Natural killer cell (primary cell): ENCODE data around the gene SPPL3. TPM values are rescaled to one million over a fixed set of nuclear protein-coding genes. Genes with fewer than 3 reads are reported as not detected.

Experiments used
- ATAC-seq, 3 donors: fragments of 150-1000 bp in 2 of 3; fragments of 200-7000 bp in 1 of 3; cut with Tn5 transposase; 1 replicate in 1 of 3; 2 replicates in 2 of 3; pipeline ENCODE4 v1.10.0; 2021; ENCODE audit warnings: mild to moderate bottlenecking in 2 of 3, moderate library complexity in 2 of 3
- DNase-seq, 2 donors: peaks; one replicate each; pipeline versions ENCODE4 v3.0.0 to v3.0.0-alpha.2; 2013 to 2021; ENCODE audit warnings: mixed read lengths in 1 of 2
- H3K27ac ChIP-seq: one replicate; pipeline ENCODE4 v1.5.1; 2013; ENCODE audit warnings: mild to moderate bottlenecking, low read length
- H3K27me3 ChIP-seq: one replicate; pipeline ENCODE4 v1.6.1; 2013; ENCODE audit warnings: low read length; ENCODE audit not compliant: control insufficient read depth, insufficient read depth
- H3K36me3 ChIP-seq: one replicate; pipeline ENCODE4 v1.6.1; 2013; ENCODE audit warnings: low read length; ENCODE audit not compliant: control insufficient read depth, insufficient read depth
- H3K4me1 ChIP-seq: one replicate; pipeline ENCODE4 v1.6.1; 2013; ENCODE audit warnings: low read length; ENCODE audit not compliant: control insufficient read depth, insufficient read depth
- H3K4me3 ChIP-seq: one replicate; pipeline ENCODE4 v1.5.1; 2013; ENCODE audit warnings: low read length
- H3K9me3 ChIP-seq: one replicate; pipeline ENCODE4 v1.6.1; 2013; ENCODE audit warnings: low read length; ENCODE audit not compliant: control insufficient read depth, insufficient read depth
- H3K27ac Mint-ChIP-seq, 2 donors: one replicate each; pipeline ENCODE4 v1.8.0; 2022; ENCODE audit warnings: mild to moderate bottlenecking in 2 of 2, mixed read lengths in 2 of 2, moderate library complexity in 1 of 2
- H3K27me3 Mint-ChIP-seq, 2 donors: one replicate each; pipeline ENCODE4 v1.8.0; 2022; ENCODE audit warnings: low read depth in 2 of 2, mixed read lengths in 2 of 2
- H3K36me3 Mint-ChIP-seq: one replicate; pipeline ENCODE4 v1.8.0; 2022; ENCODE audit warnings: mixed read lengths
- H3K4me1 Mint-ChIP-seq, 2 donors: one replicate each; pipeline ENCODE4 v1.8.0; 2022; ENCODE audit warnings: mixed read lengths in 2 of 2
- H3K4me3 Mint-ChIP-seq: one replicate; pipeline ENCODE4 v1.8.0; 2022; ENCODE audit warnings: mild to moderate bottlenecking, moderate library complexity, mixed read lengths
- H3K9me3 Mint-ChIP-seq, 2 donors: one replicate each; pipeline ENCODE4 v1.8.0; 2022; ENCODE audit warnings: mixed read lengths in 2 of 2
- WGBS: methylation state at CpG from one replicate; pipeline ENCODE4 v1.1.7; 2013; ENCODE audit warnings: missing lambda C conversion rate; ENCODE audit not compliant: insufficient coverage; 5-methylcytosine and 5-hydroxymethylcytosine counted together
- intact Hi-C: fragments of 100-400 bp; cut with micrococcal nuclease; formaldehyde crosslinking; loops from one replicate; pipeline ENCODE4 v1.14.2; 2022
- total RNA-seq, 4 donors: library from RNA; stranded (reverse); fragments of 120-200 nt in 1 of 4; gene quantifications; one replicate each; pipeline versions ENCODE4 v1.2.3 to v1.2.4, GENCODE V29; 2013 to 2022
- TF ChIP-seq, protein P1 (sequence below): fragments of 200-600 bp; IDR thresholded peaks from one replicate; pipeline ENCODE4 v1.8.0; 2022; ENCODE audit warnings: antibody characterized with exemption

The SPPL3 gene
- total RNA-seq, 3 donors from 2014 or later (not counting 1 experiment from before 2014, with no cell fraction given), result 31.5 to 40.2 (median 39.9) TPM

GRCh38 chr12:120820884-120821510 is 83.2 kb downstream of the SPPL3 start:
- H3K9me3 Mint-ChIP-seq, result no peaks in the 10 kb centered on the region
- Histone ChIP-seq H3K9me3 (no peaks in the 10 kb centered on the region), H3K27me3 (no peaks in the 10 kb centered on the region), H3K36me3 (no peaks in the 10 kb centered on the region), H3K27ac (no peak overlapping the region), H3K4me1 (no peaks in the 10 kb centered on the region), H3K4me3 (no peak overlapping the region)
- intact Hi-C loops, result no loop called here
- H3K27me3 Mint-ChIP-seq, result no peaks in the 10 kb centered on the region
- ATAC-seq, result no peak
- no peak overlapping the region for H3K27ac Mint-ChIP-seq
- no peak overlapping the region for H3K4me3 Mint-ChIP-seq
- no peaks in the 10 kb centered on the region for H3K36me3 Mint-ChIP-seq
- TF ChIP-seq, protein P1, sequence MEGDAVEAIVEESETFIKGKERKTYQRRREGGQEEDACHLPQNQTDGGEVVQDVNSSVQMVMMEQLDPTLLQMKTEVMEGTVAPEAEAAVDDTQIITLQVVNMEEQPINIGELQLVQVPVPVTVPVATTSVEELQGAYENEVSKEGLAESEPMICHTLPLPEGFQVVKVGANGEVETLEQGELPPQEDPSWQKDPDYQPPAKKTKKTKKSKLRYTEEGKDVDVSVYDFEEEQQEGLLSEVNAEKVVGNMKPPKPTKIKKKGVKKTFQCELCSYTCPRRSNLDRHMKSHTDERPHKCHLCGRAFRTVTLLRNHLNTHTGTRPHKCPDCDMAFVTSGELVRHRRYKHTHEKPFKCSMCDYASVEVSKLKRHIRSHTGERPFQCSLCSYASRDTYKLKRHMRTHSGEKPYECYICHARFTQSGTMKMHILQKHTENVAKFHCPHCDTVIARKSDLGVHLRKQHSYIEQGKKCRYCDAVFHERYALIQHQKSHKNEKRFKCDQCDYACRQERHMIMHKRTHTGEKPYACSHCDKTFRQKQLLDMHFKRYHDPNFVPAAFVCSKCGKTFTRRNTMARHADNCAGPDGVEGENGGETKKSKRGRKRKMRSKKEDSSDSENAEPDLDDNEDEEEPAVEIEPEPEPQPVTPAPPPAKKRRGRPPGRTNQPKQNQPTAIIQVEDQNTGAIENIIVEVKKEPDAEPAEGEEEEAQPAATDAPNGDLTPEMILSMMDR, result no peak
- peak in 1 of 2 donors; percentile 50 for DNase-seq
- 85% methylated on average over 7 of the region's 7 CpGs for WGBS
- peaks cover 39 to 45% of the 10 kb centered on the region in 2 donors for H3K4me1 Mint-ChIP-seq

DNA sequence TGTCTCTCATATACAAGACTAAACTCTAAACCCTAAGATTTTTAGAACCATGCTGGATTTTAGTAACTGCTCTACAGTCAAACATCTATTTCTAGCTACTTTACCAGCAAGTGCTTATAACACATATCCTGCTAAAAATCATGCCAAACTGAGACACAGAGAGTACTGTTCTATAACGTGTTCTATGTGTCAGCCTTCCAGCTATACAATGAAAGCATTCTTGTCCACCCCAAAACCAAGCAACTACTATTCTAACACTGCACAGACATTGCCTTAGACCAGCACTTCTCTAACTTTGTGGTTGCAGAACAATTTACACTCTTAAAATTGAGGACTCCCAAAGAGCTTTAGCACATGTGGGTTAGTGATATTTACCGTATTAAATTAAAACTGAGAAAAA is 85.7 kb downstream of the SPPL3 start:
- DNase-seq (no peak), ATAC-seq (no peak)
- H3K36me3 Mint-ChIP-seq, result no peaks in the 10 kb centered on the region
- no peaks in the 10 kb centered on the region for H3K27me3 Mint-ChIP-seq
- Histone ChIP-seq H3K27ac (no peak overlapping the region), H3K9me3 (no peaks in the 10 kb centered on the region), H3K4me1 (no peaks in the 10 kb centered on the region), H3K4me3 (no peak overlapping the region), H3K27me3 (no peaks in the 10 kb centered on the region), H3K36me3 (no peaks in the 10 kb centered on the region)
- peaks cover 32 to 38% of the 10 kb centered on the region in 2 donors for H3K4me1 Mint-ChIP-seq
- no peaks in the 10 kb centered on the region for H3K9me3 Mint-ChIP-seq
- TF ChIP-seq, protein P1, result no peak
- H3K4me3 Mint-ChIP-seq, result no peak overlapping the region
- no peak overlapping the region for H3K27ac Mint-ChIP-seq
- intact Hi-C loops, result no loop called here
- 92% methylated on average over 1 of the region's 2 CpGs for WGBS

GRCh38 chr12:120817559-120818330 is 86.4 kb downstream of the SPPL3 start:
- H3K4me1 Mint-ChIP-seq, result peaks cover 26 to 34% of the 10 kb centered on the region in 2 donors
- ATAC-seq, result no peak
- Histone ChIP-seq H3K27ac (no peak overlapping the region), H3K27me3 (no peaks in the 10 kb centered on the region), H3K36me3 (no peaks in the 10 kb centered on the region), H3K4me3 (no peak overlapping the region), H3K4me1 (no peaks in the 10 kb centered on the region), H3K9me3 (no peaks in the 10 kb centered on the region)
- no peak overlapping the region for H3K27ac Mint-ChIP-seq
- H3K36me3 Mint-ChIP-seq, result no peaks in the 10 kb centered on the region
- TF ChIP-seq, protein P1, result no peak
- intact Hi-C loops, result no loop called here
- WGBS, result 95% methylated on average over 6 of the region's 6 CpGs
- H3K4me3 Mint-ChIP-seq, result no peak overlapping the region
- H3K9me3 Mint-ChIP-seq, result no peaks in the 10 kb centered on the region
- no peaks in the 10 kb centered on the region for H3K27me3 Mint-ChIP-seq
- DNase-seq, result no peak
